ENCODE data around the gene PODNL1. TPM values are rescaled to one million over a fixed set of nuclear protein-coding genes. Genes with fewer than 3 reads are reported as not detected.

PODNL1 gene
- total and polyA plus RNA-seq, 10 of the 15 experiments (the other 5 are each of a cell fraction or from before 2014, with no cell fraction given): 0.04 to 0.44 TPM; not detected in 8

DNA sequence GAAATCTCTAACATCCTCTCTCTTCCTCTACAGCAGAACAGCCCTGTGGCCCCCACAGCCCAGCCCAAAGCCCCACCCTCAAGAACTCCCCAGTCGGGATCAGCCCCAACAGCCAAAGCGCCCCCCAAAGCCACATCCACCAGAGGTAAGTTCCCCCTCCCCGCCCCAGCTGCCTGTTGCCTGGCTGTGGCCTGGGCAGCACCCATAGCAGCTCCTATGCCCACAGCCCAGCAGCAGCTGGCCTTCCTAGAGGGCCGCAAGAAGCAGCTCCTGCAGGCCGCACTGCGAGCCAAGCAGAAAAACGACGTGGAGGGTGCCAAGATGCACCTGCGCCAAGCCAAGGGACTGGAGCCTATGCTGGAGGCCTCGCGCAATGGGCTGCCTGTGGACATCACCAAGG lies 17.7 kb downstream of the PODNL1 start:
- ChIA-PET POLR2A (interaction anchor here (0.7 kb wide), 1 partner anchor 10 kb away, joined by 3 read pairs; no protein-coding TSS in a partner anchor), RAD21 (ENCODE audit: unreplicated experiment) (no interaction called here), SMC1A (ENCODE audit: uncharacterized antibody, unreplicated experiment) (no interaction called here), CTCF (interaction anchor here (1.2 to 1.4 kb wide), 2 partner anchors 13 to 139 kb away, joined by 4 to 7 read pairs; no protein-coding TSS in a partner anchor)
- no peak overlapping the region for H3K4me3 ChIP-seq
- no peak overlapping the region for H3K9ac ChIP-seq (ENCODE audit: control insufficient read depth, insufficient read depth, low read length)
- H3K27ac ChIP-seq (ENCODE audit: control insufficient read depth, insufficient read depth): no peak overlapping the region
- DNase-seq (ENCODE audit: low read depth, low spot score) (no peak), ATAC-seq (no peak), FAIRE-seq (no peak)
- H3K27me3 ChIP-seq (replicated peaks in 1 of 2; ENCODE audit: control insufficient read depth in 2 of 2, insufficient read depth in 2 of 2, low read length in 1 of 2): no peaks in the 10 kb centered on the region
- intact Hi-C loops (cut with micrococcal nuclease; ENCODE audit: unreplicated experiment) (no loop called here), in situ Hi-C loops (cut with MboI) (no loop called here)
- no peaks in the 10 kb centered on the region for H3K4me1 ChIP-seq (ENCODE audit: control insufficient read depth, insufficient read depth, low read length)
- H2AFZ ChIP-seq (ENCODE audit: control insufficient read depth, low read depth, low read length): no peak overlapping the region
- H3K79me2 ChIP-seq (ENCODE audit: control insufficient read depth, insufficient read depth, low read length): no peaks in the 10 kb centered on the region
- no TSS peak for BruUV-seq (replicated peaks)
- no peaks in the 10 kb centered on the region for H4K20me1 ChIP-seq (ENCODE audit: control insufficient read depth, insufficient read depth)
- TF ChIP-seq HCFC1 (IDR thresholded peaks at IDR 0.05; ENCODE audit: low read length) (no peak), ATF7 (IDR thresholded peaks at IDR 0.05; ENCODE audit: low read depth) (no peak), BHLHE40 (IDR thresholded peaks at IDR 0.05; ENCODE audit: borderline replicate concordance in 1 of 2, low read depth in 2 of 2, low read length in 1 of 2) (no peak), SP1 (IDR thresholded peaks at IDR 0.05; ENCODE audit: low read depth, low read length) (no peak), CEBPB (IDR thresholded peaks at IDR 0.05; ENCODE audit: borderline replicate concordance in 1 of 2, low read depth in 2 of 2, low read length in 2 of 2) (no peak), RUNX3 (IDR thresholded peaks at IDR 0.05; ENCODE audit: low read length) (no peak), JUND (IDR thresholded peaks at IDR 0.05; ENCODE audit: low read depth, low read length) (no peak), HDAC6 (IDR thresholded peaks at IDR 0.05; ENCODE audit: unreplicated experiment) (no peak), TBL1XR1 (IDR thresholded peaks at IDR 0.05; ENCODE audit: low read depth, low read length) (no peak), ETV6 (conservative IDR thresholded peaks at IDR 0.05 in 1 of 2, IDR thresholded peaks at IDR 0.05 in 1 of 2; ENCODE audit: borderline replicate concordance in 1 of 2, low read depth in 1 of 2) (no peak), GABPA (IDR thresholded peaks at IDR 0.05; ENCODE audit: low read depth) (no peak), RAD21 (IDR thresholded peaks at IDR 0.05; ENCODE audit: insufficient read depth, low read depth, low read length) (no peak), SIN3A (IDR thresholded peaks at IDR 0.05; ENCODE audit: low read depth, low read length) (no peak), MYB (IDR thresholded peaks at IDR 0.05; ENCODE audit: borderline replicate concordance, low read depth, low read length) (no peak), EED (IDR thresholded peaks at IDR 0.05; ENCODE audit: low read depth) (no peak), IKZF1 (conservative IDR thresholded peaks at IDR 0.05) (no peak), SPI1 (IDR thresholded peaks at IDR 0.05; ENCODE audit: borderline replicate concordance, insufficient read depth, low read depth, low read length) (no peak), ZNF207 (IDR thresholded peaks at IDR 0.05; ENCODE audit: borderline replicate concordance) (no peak)
- TF ChIP-seq, protein P1, sequence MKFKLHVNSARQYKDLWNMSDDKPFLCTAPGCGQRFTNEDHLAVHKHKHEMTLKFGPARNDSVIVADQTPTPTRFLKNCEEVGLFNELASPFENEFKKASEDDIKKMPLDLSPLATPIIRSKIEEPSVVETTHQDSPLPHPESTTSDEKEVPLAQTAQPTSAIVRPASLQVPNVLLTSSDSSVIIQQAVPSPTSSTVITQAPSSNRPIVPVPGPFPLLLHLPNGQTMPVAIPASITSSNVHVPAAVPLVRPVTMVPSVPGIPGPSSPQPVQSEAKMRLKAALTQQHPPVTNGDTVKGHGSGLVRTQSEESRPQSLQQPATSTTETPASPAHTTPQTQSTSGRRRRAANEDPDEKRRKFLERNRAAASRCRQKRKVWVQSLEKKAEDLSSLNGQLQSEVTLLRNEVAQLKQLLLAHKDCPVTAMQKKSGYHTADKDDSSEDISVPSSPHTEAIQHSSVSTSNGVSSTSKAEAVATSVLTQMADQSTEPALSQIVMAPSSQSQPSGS (IDR thresholded peaks at IDR 0.05; ENCODE audit: low read length): no peak
- TF ChIP-seq, protein P2, sequence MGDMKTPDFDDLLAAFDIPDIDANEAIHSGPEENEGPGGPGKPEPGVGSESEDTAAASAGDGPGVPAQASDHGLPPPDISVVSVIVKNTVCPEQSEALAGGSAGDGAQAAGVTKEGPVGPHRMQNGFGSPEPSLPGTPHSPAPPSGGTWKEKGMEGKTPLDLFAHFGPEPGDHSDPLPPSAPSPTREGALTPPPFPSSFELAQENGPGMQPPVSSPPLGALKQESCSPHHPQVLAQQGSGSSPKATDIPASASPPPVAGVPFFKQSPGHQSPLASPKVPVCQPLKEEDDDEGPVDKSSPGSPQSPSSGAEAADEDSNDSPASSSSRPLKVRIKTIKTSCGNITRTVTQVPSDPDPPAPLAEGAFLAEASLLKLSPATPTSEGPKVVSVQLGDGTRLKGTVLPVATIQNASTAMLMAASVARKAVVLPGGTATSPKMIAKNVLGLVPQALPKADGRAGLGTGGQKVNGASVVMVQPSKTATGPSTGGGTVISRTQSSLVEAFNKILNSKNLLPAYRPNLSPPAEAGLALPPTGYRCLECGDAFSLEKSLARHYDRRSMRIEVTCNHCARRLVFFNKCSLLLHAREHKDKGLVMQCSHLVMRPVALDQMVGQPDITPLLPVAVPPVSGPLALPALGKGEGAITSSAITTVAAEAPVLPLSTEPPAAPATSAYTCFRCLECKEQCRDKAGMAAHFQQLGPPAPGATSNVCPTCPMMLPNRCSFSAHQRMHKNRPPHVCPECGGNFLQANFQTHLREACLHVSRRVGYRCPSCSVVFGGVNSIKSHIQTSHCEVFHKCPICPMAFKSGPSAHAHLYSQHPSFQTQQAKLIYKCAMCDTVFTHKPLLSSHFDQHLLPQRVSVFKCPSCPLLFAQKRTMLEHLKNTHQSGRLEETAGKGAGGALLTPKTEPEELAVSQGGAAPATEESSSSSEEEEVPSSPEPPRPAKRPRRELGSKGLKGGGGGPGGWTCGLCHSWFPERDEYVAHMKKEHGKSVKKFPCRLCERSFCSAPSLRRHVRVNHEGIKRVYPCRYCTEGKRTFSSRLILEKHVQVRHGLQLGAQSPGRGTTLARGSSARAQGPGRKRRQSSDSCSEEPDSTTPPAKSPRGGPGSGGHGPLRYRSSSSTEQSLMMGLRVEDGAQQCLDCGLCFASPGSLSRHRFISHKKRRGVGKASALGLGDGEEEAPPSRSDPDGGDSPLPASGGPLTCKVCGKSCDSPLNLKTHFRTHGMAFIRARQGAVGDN (IDR thresholded peaks at IDR 0.05): no peak
- WGBS (ENCODE audit: insufficient coverage, insufficient replicate concordance, low lambda C conversion rate, missing lambda C conversion rate): 84% methylated on average over 10 of the region's 11 CpGs
- no peak overlapping the region for H3K4me2 ChIP-seq (ENCODE audit: control insufficient read depth, insufficient read depth)
- peaks cover 7% of the 10 kb centered on the region for H3K9me3 ChIP-seq (replicated peaks; ENCODE audit: control insufficient read depth, insufficient read depth, low read length)
- peaks cover 6 to 11% of the 10 kb centered on the region in 2 experiments; a peak in 3 of 4 replicates for H3K36me3 ChIP-seq (ENCODE audit: control insufficient read depth in 2 of 2, insufficient read depth in 2 of 2, low read length in 1 of 2)
